SK-N-SH (cell line): Measurements from ENCODE around the gene MID1.

Experiments
- EP300 ChIP-seq, 2 experiments: IDR thresholded peaks; 2 replicates each; pipeline versions ENCODE4 v1.4.0 to v1.6.1; 2012; ENCODE audit warnings: borderline replicate concordance in 1 of 2, low read depth in 1 of 2, low read length in 1 of 2
- NRF1 ChIP-seq: IDR thresholded peaks from 2 replicates; pipeline ENCODE4 v1.6.1; 2012; ENCODE audit warnings: low read depth, mild to moderate bottlenecking, low read length
- POLR2AphosphoS5 ChIP-seq: IDR thresholded peaks from 2 replicates; pipeline ENCODE4 v1.6.1; 2012; ENCODE audit warnings: low read depth, low read length
- RCOR1 ChIP-seq: fragments of 150-350 bp; IDR thresholded peaks from 2 replicates; pipeline ENCODE4 v1.6.1; 2017; ENCODE audit warnings: antibody characterized with exemption, low read length
- TAF1 ChIP-seq: IDR thresholded peaks from 2 replicates; pipeline ENCODE4 v1.6.1; 2012; ENCODE audit warnings: low read depth, mild to moderate bottlenecking, low read length, moderate library complexity, borderline replicate concordance
- YY1 ChIP-seq: IDR thresholded peaks from 2 replicates; pipeline ENCODE4 v1.4.0; 2012; ENCODE audit warnings: low read depth, mild to moderate bottlenecking
- TF ChIP-seq, protein P1 (sequence below): fragments of 200-600 bp; sonication (generic); IDR thresholded peaks from 2 replicates; pipeline ENCODE4 v1.6.1; 2017; ENCODE audit warnings: antibody characterized with exemption, mild to moderate bottlenecking, moderate library complexity
- TF ChIP-seq, protein P2 (sequence below): IDR thresholded peaks from 2 replicates; pipeline ENCODE4 v1.4.0; 2012; ENCODE audit warnings: low read depth, borderline replicate concordance
- TF ChIP-seq, protein P3 (sequence below): IDR thresholded peaks from 2 replicates; pipeline ENCODE4 v1.4.0; 2012; ENCODE audit warnings: low read depth
- TF ChIP-seq, protein P4 (sequence below): IDR thresholded peaks from 2 replicates; pipeline ENCODE4 v1.4.0; 2012; ENCODE audit warnings: low read depth, borderline replicate concordance

DNA sequence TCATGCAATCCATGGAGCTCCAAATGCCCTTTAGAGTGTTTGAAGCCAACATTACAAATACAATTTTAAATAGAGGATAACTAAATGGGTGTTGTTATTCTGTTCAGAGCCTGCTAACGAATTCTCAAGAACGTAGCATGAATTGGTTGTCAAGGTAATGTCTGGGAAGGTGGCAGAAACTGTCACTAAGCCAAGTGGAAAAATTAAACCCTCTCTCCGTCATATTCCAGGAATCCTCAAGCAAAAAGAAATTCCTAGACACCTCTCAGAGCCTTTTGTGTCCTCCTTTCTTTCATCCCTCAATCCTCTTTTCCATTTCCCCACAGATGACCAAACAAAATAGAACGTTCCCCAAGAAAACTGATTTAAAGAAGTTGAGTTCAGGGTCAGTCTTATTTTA, 204.0 kb downstream of the MID1 start:
- TF ChIP-seq NRF1 (no peak), EP300 (IDR thresholded peaks at IDR 0.05; ENCODE audit: borderline replicate concordance in 1 of 2, low read depth in 1 of 2, low read length in 1 of 2) (no peak), POLR2AphosphoS5 (no peak), YY1 (no peak), TAF1 (no peak), RCOR1 (no peak)
- TF ChIP-seq, protein P1, sequence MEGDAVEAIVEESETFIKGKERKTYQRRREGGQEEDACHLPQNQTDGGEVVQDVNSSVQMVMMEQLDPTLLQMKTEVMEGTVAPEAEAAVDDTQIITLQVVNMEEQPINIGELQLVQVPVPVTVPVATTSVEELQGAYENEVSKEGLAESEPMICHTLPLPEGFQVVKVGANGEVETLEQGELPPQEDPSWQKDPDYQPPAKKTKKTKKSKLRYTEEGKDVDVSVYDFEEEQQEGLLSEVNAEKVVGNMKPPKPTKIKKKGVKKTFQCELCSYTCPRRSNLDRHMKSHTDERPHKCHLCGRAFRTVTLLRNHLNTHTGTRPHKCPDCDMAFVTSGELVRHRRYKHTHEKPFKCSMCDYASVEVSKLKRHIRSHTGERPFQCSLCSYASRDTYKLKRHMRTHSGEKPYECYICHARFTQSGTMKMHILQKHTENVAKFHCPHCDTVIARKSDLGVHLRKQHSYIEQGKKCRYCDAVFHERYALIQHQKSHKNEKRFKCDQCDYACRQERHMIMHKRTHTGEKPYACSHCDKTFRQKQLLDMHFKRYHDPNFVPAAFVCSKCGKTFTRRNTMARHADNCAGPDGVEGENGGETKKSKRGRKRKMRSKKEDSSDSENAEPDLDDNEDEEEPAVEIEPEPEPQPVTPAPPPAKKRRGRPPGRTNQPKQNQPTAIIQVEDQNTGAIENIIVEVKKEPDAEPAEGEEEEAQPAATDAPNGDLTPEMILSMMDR: no peak
- TF ChIP-seq, protein P2, sequence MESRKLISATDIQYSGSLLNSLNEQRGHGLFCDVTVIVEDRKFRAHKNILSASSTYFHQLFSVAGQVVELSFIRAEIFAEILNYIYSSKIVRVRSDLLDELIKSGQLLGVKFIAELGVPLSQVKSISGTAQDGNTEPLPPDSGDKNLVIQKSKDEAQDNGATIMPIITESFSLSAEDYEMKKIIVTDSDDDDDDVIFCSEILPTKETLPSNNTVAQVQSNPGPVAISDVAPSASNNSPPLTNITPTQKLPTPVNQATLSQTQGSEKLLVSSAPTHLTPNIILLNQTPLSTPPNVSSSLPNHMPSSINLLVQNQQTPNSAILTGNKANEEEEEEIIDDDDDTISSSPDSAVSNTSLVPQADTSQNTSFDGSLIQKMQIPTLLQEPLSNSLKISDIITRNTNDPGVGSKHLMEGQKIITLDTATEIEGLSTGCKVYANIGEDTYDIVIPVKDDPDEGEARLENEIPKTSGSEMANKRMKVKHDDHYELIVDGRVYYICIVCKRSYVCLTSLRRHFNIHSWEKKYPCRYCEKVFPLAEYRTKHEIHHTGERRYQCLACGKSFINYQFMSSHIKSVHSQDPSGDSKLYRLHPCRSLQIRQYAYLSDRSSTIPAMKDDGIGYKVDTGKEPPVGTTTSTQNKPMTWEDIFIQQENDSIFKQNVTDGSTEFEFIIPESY: no peak
- TF ChIP-seq, protein P3, sequence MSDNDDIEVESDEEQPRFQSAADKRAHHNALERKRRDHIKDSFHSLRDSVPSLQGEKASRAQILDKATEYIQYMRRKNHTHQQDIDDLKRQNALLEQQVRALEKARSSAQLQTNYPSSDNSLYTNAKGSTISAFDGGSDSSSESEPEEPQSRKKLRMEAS: no peak
- TF ChIP-seq, protein P4, sequence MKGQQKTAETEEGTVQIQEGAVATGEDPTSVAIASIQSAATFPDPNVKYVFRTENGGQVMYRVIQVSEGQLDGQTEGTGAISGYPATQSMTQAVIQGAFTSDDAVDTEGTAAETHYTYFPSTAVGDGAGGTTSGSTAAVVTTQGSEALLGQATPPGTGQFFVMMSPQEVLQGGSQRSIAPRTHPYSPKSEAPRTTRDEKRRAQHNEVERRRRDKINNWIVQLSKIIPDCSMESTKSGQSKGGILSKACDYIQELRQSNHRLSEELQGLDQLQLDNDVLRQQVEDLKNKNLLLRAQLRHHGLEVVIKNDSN: no peak
